ENCODE measurements around the gene NOXA1. TPM values are rescaled to one million over a fixed set of nuclear protein-coding genes. Genes with fewer than 3 reads are reported as not detected.
"Not testable (repeated sequence)": the region's sequence is repeated elsewhere in the genome, so short reads cannot be mapped to it uniquely, and the experiment has no call there.

Gene NOXA1
- polyA plus RNA-seq, 3 donors = 1.3 to 9.4 (median 1.6) TPM

DNA sequence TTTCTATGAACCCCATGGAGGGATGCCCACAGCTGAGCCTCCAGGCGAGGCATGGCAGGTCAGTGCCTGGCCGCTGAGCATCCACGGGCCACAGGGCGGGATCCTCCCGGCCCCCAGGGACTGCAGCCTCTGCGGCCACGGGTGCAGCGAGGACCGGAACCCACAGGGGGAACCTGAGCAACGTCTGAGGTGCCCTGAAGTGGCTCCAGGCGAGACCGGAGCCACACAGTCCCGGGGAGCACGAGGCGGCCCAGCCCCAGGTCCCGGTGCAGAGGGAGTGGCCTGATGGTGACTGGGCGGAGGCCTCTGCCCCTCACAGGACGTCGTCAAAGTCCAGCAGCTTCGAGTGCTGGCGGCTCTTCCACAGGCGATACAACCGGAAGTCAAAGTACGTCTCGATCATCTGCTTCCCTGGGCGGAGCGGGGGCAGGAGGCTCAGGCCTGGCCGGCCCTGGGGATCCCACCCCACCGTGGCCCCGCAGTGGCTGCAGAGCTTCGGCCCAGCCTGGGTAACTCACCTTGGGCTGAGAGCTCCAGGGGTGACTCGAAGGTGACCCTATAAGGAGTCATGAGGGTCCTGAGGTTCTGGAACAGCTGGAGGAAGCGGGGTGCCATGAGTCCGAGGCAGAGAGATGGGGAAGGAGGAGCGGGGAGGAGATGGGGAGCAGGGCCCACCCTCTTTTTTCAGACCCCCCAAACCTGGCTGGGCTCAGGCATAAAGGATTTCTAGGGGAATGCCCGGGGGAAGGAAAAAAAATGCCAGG is 26.1 kb downstream of the NOXA1 start:
- no peak overlapping the region for H3K27ac ChIP-seq (ENCODE audit: low read depth in 1 of 2, low read length in 2 of 2)
- H2AFZ ChIP-seq (ENCODE audit: insufficient read depth, low read depth, low read length, poor library complexity, severe bottlenecking) = no peak overlapping the region
- peaks cover 6 to 16% of the 10 kb centered on the region in 2 donors for H3K36me3 Mint-ChIP-seq
- peaks cover 73 to 88% of the 10 kb centered on the region in 2 donors for H3K4me1 ChIP-seq (ENCODE audit: control insufficient read depth in 1 of 2, insufficient read depth in 2 of 2, low read length in 2 of 2)
- H3K27me3 Mint-ChIP-seq (ENCODE audit: low read depth in 3 of 3) = peaks cover 0 to 4% (median 0%) of the 10 kb centered on the region in 3 donors
- H3K79me2 ChIP-seq (ENCODE audit: insufficient read depth, low read length) = no peaks in the 10 kb centered on the region
- no peaks in the 10 kb centered on the region for H3K9me3 ChIP-seq (replicated peaks in 1 of 2; ENCODE audit: control insufficient read depth in 1 of 2, insufficient read depth in 1 of 2, low read length in 2 of 2)
- peaks cover 9 to 10% of the 10 kb centered on the region in 2 donors for H3K36me3 ChIP-seq (replicated peaks in 1 of 2; ENCODE audit: control insufficient read depth in 1 of 2, insufficient read depth in 2 of 2, low read length in 2 of 2)
- H3K9ac ChIP-seq (ENCODE audit: insufficient read depth, low read length, poor library complexity, severe bottlenecking) = no peak overlapping the region
- no peak overlapping the region for H3K4me3 ChIP-seq (replicated peaks in 1 of 3; ENCODE audit: low read depth in 2 of 3, low read length in 3 of 3)
- no peaks in the 10 kb centered on the region for H4K20me1 ChIP-seq (ENCODE audit: insufficient read depth, low read length)
- H3K27me3 ChIP-seq (ENCODE audit: control insufficient read depth in 2 of 2, insufficient read depth in 2 of 2, low read length in 2 of 2) = no peaks in the 10 kb centered on the region
- 96% methylated on average over 31 of the region's 36 CpGs for WGBS (ENCODE audit: insufficient coverage)
- no peak for DNase-seq
- no peak overlapping the region for H3K4me3 Mint-ChIP-seq
- H3K27ac Mint-ChIP-seq = no peak overlapping the region
- peaks cover 53% of the 10 kb centered on the region for H3K4me1 Mint-ChIP-seq
- H3K9me3 Mint-ChIP-seq = peaks cover 0 to 6% (median 0%) of the 10 kb centered on the region in 7 donors
- TF ChIP-seq, protein P1, sequence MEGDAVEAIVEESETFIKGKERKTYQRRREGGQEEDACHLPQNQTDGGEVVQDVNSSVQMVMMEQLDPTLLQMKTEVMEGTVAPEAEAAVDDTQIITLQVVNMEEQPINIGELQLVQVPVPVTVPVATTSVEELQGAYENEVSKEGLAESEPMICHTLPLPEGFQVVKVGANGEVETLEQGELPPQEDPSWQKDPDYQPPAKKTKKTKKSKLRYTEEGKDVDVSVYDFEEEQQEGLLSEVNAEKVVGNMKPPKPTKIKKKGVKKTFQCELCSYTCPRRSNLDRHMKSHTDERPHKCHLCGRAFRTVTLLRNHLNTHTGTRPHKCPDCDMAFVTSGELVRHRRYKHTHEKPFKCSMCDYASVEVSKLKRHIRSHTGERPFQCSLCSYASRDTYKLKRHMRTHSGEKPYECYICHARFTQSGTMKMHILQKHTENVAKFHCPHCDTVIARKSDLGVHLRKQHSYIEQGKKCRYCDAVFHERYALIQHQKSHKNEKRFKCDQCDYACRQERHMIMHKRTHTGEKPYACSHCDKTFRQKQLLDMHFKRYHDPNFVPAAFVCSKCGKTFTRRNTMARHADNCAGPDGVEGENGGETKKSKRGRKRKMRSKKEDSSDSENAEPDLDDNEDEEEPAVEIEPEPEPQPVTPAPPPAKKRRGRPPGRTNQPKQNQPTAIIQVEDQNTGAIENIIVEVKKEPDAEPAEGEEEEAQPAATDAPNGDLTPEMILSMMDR (IDR thresholded peaks at IDR 0.05) = no peak
- no peak overlapping the region for H3K4me2 ChIP-seq (replicated peaks; ENCODE audit: extremely low read depth, low read length, poor library complexity, severe bottlenecking)
- intact Hi-C loops (cut with micrococcal nuclease) = loop anchor here in 1 of 2 donors (10.0 kb wide), 1 partner anchor 154 kb away; no protein-coding TSS in a partner anchor

DNA sequence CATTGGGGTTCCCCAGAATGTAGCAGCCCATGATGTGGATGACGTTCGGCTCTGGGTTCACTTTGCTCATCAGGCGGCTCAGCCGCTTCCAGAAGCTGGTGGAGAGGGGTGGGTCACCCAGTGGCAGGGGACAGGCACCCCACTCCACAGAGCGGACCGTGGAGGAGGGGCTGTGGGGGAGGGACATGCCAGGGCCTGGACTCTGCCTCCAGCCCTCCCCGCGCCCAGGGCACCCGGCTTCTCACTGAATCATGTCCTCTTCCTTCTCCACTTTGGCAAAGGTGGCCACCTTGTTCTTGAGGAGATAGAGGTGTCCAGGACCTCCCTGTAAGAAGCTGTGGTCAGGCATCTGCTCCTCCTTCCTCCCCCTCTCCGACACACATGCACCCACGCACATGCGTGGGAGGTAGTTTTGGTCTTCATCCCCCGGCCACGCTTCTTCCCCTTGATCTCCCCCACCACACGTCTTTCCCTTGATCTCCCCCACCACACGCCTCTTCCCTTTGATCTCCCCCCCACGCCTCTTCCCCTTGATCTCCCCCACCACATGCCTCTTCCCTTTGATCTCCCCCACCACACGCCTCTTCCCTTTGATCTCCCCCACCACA is 26.8 kb downstream of the NOXA1 start:
- H3K36me3 Mint-ChIP-seq = peaks cover 6 to 16% of the 10 kb centered on the region in 2 donors
- no peaks in the 10 kb centered on the region for H4K20me1 ChIP-seq (ENCODE audit: insufficient read depth, low read length)
- no peak for DNase-seq
- no peaks in the 10 kb centered on the region for H3K9me3 ChIP-seq (replicated peaks in 1 of 2; ENCODE audit: control insufficient read depth in 1 of 2, insufficient read depth in 1 of 2, low read length in 2 of 2)
- H3K4me3 ChIP-seq (replicated peaks in 1 of 3; ENCODE audit: low read depth in 2 of 3, low read length in 3 of 3) = no peak overlapping the region
- H3K79me2 ChIP-seq (ENCODE audit: insufficient read depth, low read length) = no peaks in the 10 kb centered on the region
- H2AFZ ChIP-seq (ENCODE audit: insufficient read depth, low read depth, low read length, poor library complexity, severe bottlenecking) = no peak overlapping the region
- H3K36me3 ChIP-seq (replicated peaks in 1 of 2; ENCODE audit: control insufficient read depth in 1 of 2, insufficient read depth in 2 of 2, low read length in 2 of 2) = peaks cover 9 to 10% of the 10 kb centered on the region in 2 donors
- H3K27ac Mint-ChIP-seq = peak overlapping the region in 1 of 7 donors; percentile 79
- no peak overlapping the region for H3K4me2 ChIP-seq (replicated peaks; ENCODE audit: extremely low read depth, low read length, poor library complexity, severe bottlenecking)
- 40% methylated on average over 6 of the region's 18 CpGs for WGBS (ENCODE audit: insufficient coverage)
- H3K27me3 ChIP-seq (ENCODE audit: control insufficient read depth in 2 of 2, insufficient read depth in 2 of 2, low read length in 2 of 2) = no peaks in the 10 kb centered on the region
- H3K27ac ChIP-seq (ENCODE audit: low read depth in 1 of 2, low read length in 2 of 2) = no peak overlapping the region
- peaks cover 0 to 2% (median 0%) of the 10 kb centered on the region in 3 donors for H3K27me3 Mint-ChIP-seq (ENCODE audit: low read depth in 3 of 3)
- H3K4me1 ChIP-seq (ENCODE audit: control insufficient read depth in 1 of 2, insufficient read depth in 2 of 2, low read length in 2 of 2) = peaks cover 77 to 90% of the 10 kb centered on the region in 2 donors
- peaks cover 0 to 6% (median 0%) of the 10 kb centered on the region in 7 donors for H3K9me3 Mint-ChIP-seq
- no peak overlapping the region for H3K4me3 Mint-ChIP-seq
- TF ChIP-seq, protein P1 (IDR thresholded peaks at IDR 0.05) = no peak
- intact Hi-C loops (cut with micrococcal nuclease) = loop anchor here in 1 of 2 donors (10.0 kb wide), 1 partner anchor 155 kb away; no protein-coding TSS in a partner anchor
- peaks cover 52% of the 10 kb centered on the region for H3K4me1 Mint-ChIP-seq
- H3K9ac ChIP-seq (ENCODE audit: insufficient read depth, low read length, poor library complexity, severe bottlenecking) = no peak overlapping the region

DNA sequence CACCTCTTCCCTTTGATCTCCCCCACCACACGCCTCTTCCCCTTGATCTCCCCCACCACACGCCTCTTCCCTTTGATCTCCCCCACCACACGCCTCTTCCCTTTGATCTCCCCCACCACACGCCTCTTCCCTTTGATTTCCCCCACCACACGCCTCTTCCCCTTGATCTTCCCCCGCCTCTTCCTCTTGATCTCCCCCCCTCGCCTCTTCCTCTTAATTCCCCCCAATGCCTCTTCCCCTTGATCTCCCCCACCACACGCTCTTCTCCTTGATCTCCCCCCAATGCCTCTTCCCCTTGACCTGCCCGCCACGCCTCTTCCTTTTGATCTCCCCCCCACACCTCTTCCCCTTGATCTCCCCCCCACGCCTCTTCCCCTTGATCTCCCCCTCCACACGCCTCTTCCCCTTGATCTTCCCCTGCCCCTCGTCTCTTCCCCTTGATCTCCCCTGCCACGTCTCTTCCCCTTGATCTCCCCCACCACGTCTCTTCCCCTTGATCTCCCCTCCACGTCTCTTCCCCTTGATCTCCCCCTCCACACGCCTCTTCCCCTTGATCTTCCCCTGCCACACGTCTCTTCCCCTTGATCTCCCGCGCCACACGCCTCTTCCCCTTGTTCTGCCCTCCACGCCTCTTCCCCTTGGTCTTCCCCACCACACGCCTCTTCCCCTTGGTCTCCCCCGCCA is 27.5 kb downstream of the NOXA1 start:
- 20% methylated on average over 10 of the region's 24 CpGs for WGBS (ENCODE audit: insufficient coverage)
- H3K9me3 Mint-ChIP-seq; H3K9me3 ChIP-seq (replicated peaks in 1 of 2; ENCODE audit: control insufficient read depth in 1 of 2, insufficient read depth in 1 of 2, low read length in 2 of 2); H3K9ac ChIP-seq (ENCODE audit: insufficient read depth, low read length, poor library complexity, severe bottlenecking); H3K27me3 Mint-ChIP-seq (ENCODE audit: low read depth in 3 of 3); H3K4me3 ChIP-seq (replicated peaks in 1 of 3; ENCODE audit: low read depth in 2 of 3, low read length in 3 of 3); H3K4me3 Mint-ChIP-seq; H3K79me2 ChIP-seq (ENCODE audit: insufficient read depth, low read length); H3K27me3 ChIP-seq (ENCODE audit: control insufficient read depth in 2 of 2, insufficient read depth in 2 of 2, low read length in 2 of 2); intact Hi-C loops (cut with micrococcal nuclease); H3K4me2 ChIP-seq (replicated peaks; ENCODE audit: extremely low read depth, low read length, poor library complexity, severe bottlenecking); H4K20me1 ChIP-seq (ENCODE audit: insufficient read depth, low read length); H2AFZ ChIP-seq (ENCODE audit: insufficient read depth, low read depth, low read length, poor library complexity, severe bottlenecking): not testable (repeated sequence)
- Histone ChIP-seq H3K36me3 (replicated peaks in 1 of 2; ENCODE audit: control insufficient read depth in 1 of 2, insufficient read depth in 2 of 2, low read length in 2 of 2) (peaks cover 11 to 12% of the 10 kb centered on the region in 2 donors), H3K27ac (ENCODE audit: low read depth in 1 of 2, low read length in 2 of 2) (peak overlapping the region; percentile 14 to 26), H3K4me1 (ENCODE audit: control insufficient read depth in 1 of 2, insufficient read depth in 2 of 2, low read length in 2 of 2) (peaks cover 71 to 88% of the 10 kb centered on the region in 2 donors)
- Mint-ChIP-seq H3K4me1 (peaks cover 46% of the 10 kb centered on the region), H3K36me3 (peaks cover 8 to 17% of the 10 kb centered on the region in 2 donors), H3K27ac (peak overlapping the region in 5 of 7 donors; percentile 68 to 86 (median 80))
- peak; percentile 45 to 72 (median 71) for DNase-seq
